PC-3 (cell line): ENCODE results near the gene ANKS1B. TPM values are rescaled to one million over a fixed set of nuclear protein-coding genes. Genes with fewer than 3 reads are reported as not detected.

ENCODE experiments used
- ATAC-seq: fragments of 200-7000 bp; cut with Tn5 transposase; 2 replicates; pipeline ENCODE4 v1.9.1; 2020; ENCODE audit warnings: mild to moderate bottlenecking, moderate library complexity
- BruUV-seq: library from RNA; stranded (reverse); fragments of 400-500 nt; replicated peaks from 2 replicates; lab custom pipeline; 2021; lab: Mats Ljungman, UMichigan
- CTCF ChIA-PET: fragments of 300-600 bp; sonication (Branson Sonifier 250); formaldehyde crosslinking; loops from one replicate; lab custom pipeline; 2022; ENCODE audit warnings: antibody characterized with exemption; lab: Charles Lee
- POLR2A ChIA-PET: fragments of 300-600 bp; sonication (Branson Sonifier 250); formaldehyde crosslinking; loops from one replicate; lab custom pipeline; 2022; ENCODE audit warnings: antibody characterized with exemption; ENCODE audit not compliant: unreplicated experiment; lab: Charles Lee
- DNase-seq: peaks from one replicate; pipeline ENCODE4 v3.0.0-alpha.2; 2015
- H2AFZ ChIP-seq: fragments of 300-600 bp; sonication (generic); 2 replicates; pipeline ENCODE4 v1.6.0; 2016; ENCODE audit warnings: antibody characterized with exemption, low read length
- H3F3A ChIP-seq: fragments of 300-600 bp; sonication (generic); one replicate; pipeline ENCODE4 v1.6.0; 2017; ENCODE audit warnings: antibody characterized with exemption, low read length, control low read depth, mild to moderate bottlenecking; ENCODE audit not compliant: unreplicated experiment
- H3K27ac ChIP-seq: fragments of 300-600 bp; sonication (generic); 2 replicates; pipeline ENCODE4 v1.5.1; 2016; ENCODE audit warnings: mild to moderate bottlenecking, low read length
- H3K27me3 ChIP-seq: fragments of 300-600 bp; sonication (generic); 2 replicates; pipeline ENCODE4 v1.6.1; 2016; ENCODE audit warnings: low read length, mixed read lengths
- H3K36me3 ChIP-seq: fragments of 300-600 bp; sonication (generic); 2 replicates; pipeline ENCODE4 v1.6.1; 2016; ENCODE audit warnings: low read depth, mixed run types, low read length, mixed read lengths
- H3K4me1 ChIP-seq: fragments of 300-600 bp; sonication (generic); 2 replicates; pipeline ENCODE4 v1.5.1; 2016; ENCODE audit warnings: low read length; ENCODE audit not compliant: insufficient read depth
- H3K4me2 ChIP-seq: fragments of 300-600 bp; sonication (generic); 2 replicates; pipeline ENCODE4 v1.6.0; 2016; ENCODE audit warnings: low read length
- H3K4me3 ChIP-seq: fragments of 300-600 bp; sonication (generic); 2 replicates; pipeline ENCODE4 v1.5.1; 2016; ENCODE audit warnings: mild to moderate bottlenecking, low read length, mixed read lengths
- H3K79me2 ChIP-seq: fragments of 300-600 bp; sonication (generic); 2 replicates; pipeline ENCODE4 v1.6.1; 2017; ENCODE audit warnings: low read length, mixed read lengths
- H3K9ac ChIP-seq: fragments of 300-600 bp; sonication (generic); 2 replicates; pipeline ENCODE4 v1.6.0; 2016; ENCODE audit warnings: mild to moderate bottlenecking, low read length
- H3K9me2 ChIP-seq: fragments of 300-600 bp; sonication (generic); replicated peaks from 2 replicates; pipeline ENCODE4 v1.6.1; 2016; ENCODE audit warnings: mixed run types, low read length, mixed read lengths
- H3K9me3 ChIP-seq: fragments of 300-600 bp; sonication (generic); 2 replicates; pipeline ENCODE4 v1.6.1; 2016; ENCODE audit warnings: low read length, mixed read lengths
- H4K20me1 ChIP-seq: fragments of 300-600 bp; sonication (generic); 2 replicates; pipeline ENCODE4 v1.6.1; 2016; ENCODE audit warnings: low read length, mixed read lengths
- CTCF ChIP-seq: fragments of 300-600 bp; sonication (generic); conservative IDR thresholded peaks from 2 replicates; pipeline ENCODE4 v1.5.1; 2017; ENCODE audit warnings: antibody characterized with exemption, low read depth, mild to moderate bottlenecking, low read length
- EZH2 ChIP-seq: fragments of 300-600 bp; sonication (generic); IDR thresholded peaks from one replicate; pipeline ENCODE4 v1.6.1; 2017; ENCODE audit warnings: antibody characterized with exemption, mild to moderate bottlenecking, low read length; ENCODE audit not compliant: unreplicated experiment
- EZH2phosphoT487 ChIP-seq: fragments of 300-600 bp; sonication (generic); IDR thresholded peaks from 2 replicates; pipeline ENCODE4 v1.6.1; 2018; ENCODE audit warnings: mild to moderate bottlenecking, antibody characterized with exemption, low read length, borderline replicate concordance
- intact Hi-C: fragments of 100-400 bp; cut with micrococcal nuclease; formaldehyde crosslinking; loops from 2 replicates; pipeline ENCODE4 v1.9.0; 2023
- total RNA-seq: library from RNA; depleted of rRNA; stranded (reverse); fragments of >200 nt; gene quantifications from 2 replicates; pipeline ENCODE4 v1.2.3, GENCODE V29; 2014

ANKS1B gene
- total RNA-seq, 1 experiment from 2014 or later: 0.07 TPM

- intact Hi-C loops: no loop called here
- POLR2A ChIA-PET: no interaction called here
Observed at GRCh38 chr12:99476956-99477355, 507.8 kb downstream of the ANKS1B start.

DNA sequence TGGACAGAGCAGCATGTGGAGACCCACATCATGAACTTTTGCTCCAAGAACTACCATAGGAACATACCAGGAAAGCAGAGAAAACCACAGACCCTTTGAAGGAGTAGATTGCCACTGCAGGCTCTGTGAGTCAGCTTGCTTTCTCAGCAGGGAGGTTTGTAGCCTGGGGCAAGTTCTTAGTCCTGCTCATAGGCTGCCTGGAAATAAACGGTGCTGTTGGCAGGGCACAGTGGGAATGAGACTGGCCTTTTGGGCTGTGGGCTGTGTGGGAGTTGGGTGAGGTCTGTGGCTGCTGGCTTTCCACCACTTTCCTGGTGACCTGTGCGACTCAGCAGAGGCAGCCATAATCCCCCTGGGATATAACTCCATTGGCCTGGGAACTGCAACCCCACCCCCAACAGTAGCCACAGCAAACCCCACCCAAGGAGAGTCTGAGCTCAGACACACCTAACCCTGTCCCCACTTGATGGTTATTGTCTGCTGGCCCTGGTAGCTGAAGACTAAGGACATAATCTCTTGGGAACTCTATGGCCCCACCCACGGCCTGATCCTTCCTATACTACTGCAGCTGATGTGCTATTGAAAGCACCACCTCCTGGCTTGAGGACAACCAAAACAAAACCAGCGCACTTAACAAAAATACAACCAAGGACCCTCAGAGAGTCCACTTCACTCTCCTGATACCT lies 529.2 kb downstream of the ANKS1B start:
- Histone ChIP-seq H2AFZ (no peak overlapping the region), H3K4me3 (no peak overlapping the region), H4K20me1 (no peaks in the 10 kb centered on the region), H3F3A (no peaks in the 10 kb centered on the region), H3K4me1 (peaks cover 15% of the 10 kb centered on the region; the same call in 1 of the 2 replicates), H3K9me2 (no peaks in the 10 kb centered on the region), H3K79me2 (no peaks in the 10 kb centered on the region), H3K27ac (peak overlapping the region; percentile 42), H3K36me3 (no peaks in the 10 kb centered on the region), H3K9me3 (peaks cover 6% of the 10 kb centered on the region; the same call in 1 of the 2 replicates), H3K27me3 (no peaks in the 10 kb centered on the region), H3K9ac (no peak overlapping the region), H3K4me2 (peak overlapping the region; percentile 29)
- ChIA-PET POLR2A (no interaction called here), CTCF (no interaction called here)
- DNase-seq: peak; percentile 88
- peak; percentile 99 for ATAC-seq
- BruUV-seq: no TSS peak
- no peak for TF ChIP-seq EZH2
- no peak for TF ChIP-seq CTCF
- no peak for TF ChIP-seq EZH2phosphoT487
- intact Hi-C loops: no loop called here

More at GRCh38 chr12:99476956-99477355, 507.8 kb downstream of the ANKS1B start:
- Histone ChIP-seq H3K4me1 (no peaks in the 10 kb centered on the region), H4K20me1 (no peaks in the 10 kb centered on the region), H2AFZ (no peak overlapping the region), H3K9me3 (no peaks in the 10 kb centered on the region), H3F3A (no peaks in the 10 kb centered on the region), H3K4me3 (no peak overlapping the region), H3K9me2 (no peaks in the 10 kb centered on the region), H3K27ac (no peak overlapping the region), H3K9ac (no peak overlapping the region), H3K36me3 (no peaks in the 10 kb centered on the region), H3K27me3 (peaks cover 3% of the 10 kb centered on the region; the same call in 1 of the 2 replicates), H3K4me2 (no peak overlapping the region), H3K79me2 (no peaks in the 10 kb centered on the region)
- DNase-seq (no peak), ATAC-seq (peak; percentile 46; the same call in 1 of the 2 replicates)
- no TSS peak for BruUV-seq
- CTCF ChIA-PET: no interaction called here
- TF ChIP-seq CTCF (no peak), EZH2phosphoT487 (no peak), EZH2 (no peak)

GRCh38 chr12:99454539-99455172 lies 530.1 kb downstream of the ANKS1B start:
- no peak for DNase-seq
- Histone ChIP-seq H3K9me3 (peaks cover 6% of the 10 kb centered on the region; the same call in 1 of the 2 replicates), H2AFZ (no peak overlapping the region), H3K79me2 (no peaks in the 10 kb centered on the region), H3K4me1 (peaks cover 15% of the 10 kb centered on the region; the same call in 1 of the 2 replicates), H3F3A (no peaks in the 10 kb centered on the region), H3K27me3 (no peaks in the 10 kb centered on the region), H3K9ac (no peak overlapping the region), H3K4me3 (no peak overlapping the region), H3K4me2 (no peak overlapping the region; the same call in 1 of the 2 replicates), H3K27ac (no peak overlapping the region), H3K36me3 (no peaks in the 10 kb centered on the region), H3K9me2 (no peaks in the 10 kb centered on the region), H4K20me1 (no peaks in the 10 kb centered on the region)
- no peak for ATAC-seq
- CTCF ChIA-PET: no interaction called here
- intact Hi-C loops: no loop called here
- POLR2A ChIA-PET: no interaction called here
- TF ChIP-seq CTCF: no peak
- no peak for TF ChIP-seq EZH2phosphoT487
- no peak for TF ChIP-seq EZH2
- BruUV-seq: no TSS peak
